Smooth muscle cell (in vitro differentiated cells): ENCODE measurements around the gene UNC45B. TPM values are rescaled to one million over a fixed set of nuclear protein-coding genes. Genes with fewer than 3 reads are reported as not detected.

Experiments used
- DNase-seq: peaks from one replicate; lab custom pipeline; 2025; ENCODE audit not compliant: unreplicated experiment; lab: John Stamatoyannopoulos, UW
- H2AFZ ChIP-seq: fragments of 200-600 bp; sonication (generic); 2 replicates; pipeline ENCODE4 v1.6.0; 2016; ENCODE audit warnings: antibody characterized with exemption, low read depth, mild to moderate bottlenecking
- H3F3A ChIP-seq: fragments of 200-600 bp; sonication (generic); 2 replicates; pipeline ENCODE4 v1.6.0; 2017; ENCODE audit warnings: antibody characterized with exemption, low read depth
- H3K27ac ChIP-seq: fragments of 200-600 bp; sonication (generic); 2 replicates; pipeline ENCODE4 v1.5.1; 2016; ENCODE audit warnings: low read depth, mild to moderate bottlenecking
- H3K27me3 ChIP-seq: fragments of 200-600 bp; sonication (generic); 2 replicates; pipeline ENCODE4 v1.6.1; 2016; ENCODE audit warnings: low read depth, mild to moderate bottlenecking
- H3K36me3 ChIP-seq: fragments of 200-600 bp; sonication (generic); 2 replicates; pipeline ENCODE4 v1.5.1; 2016; ENCODE audit warnings: low read depth
- H3K4me1 ChIP-seq: fragments of 200-600 bp; sonication (generic); 2 replicates; pipeline ENCODE4 v1.5.1; 2016; ENCODE audit warnings: low read depth
- H3K4me2 ChIP-seq: fragments of 200-600 bp; sonication (generic); 2 replicates; pipeline ENCODE4 v1.6.0; 2016; ENCODE audit warnings: mild to moderate bottlenecking
- H3K4me3 ChIP-seq: fragments of 200-600 bp; sonication (generic); 2 replicates; pipeline ENCODE4 v1.5.1; 2016; ENCODE audit warnings: mild to moderate bottlenecking
- H3K79me2 ChIP-seq: fragments of 200-600 bp; sonication (generic); 2 replicates; pipeline ENCODE4 v1.6.0; 2016; ENCODE audit warnings: low read depth, mild to moderate bottlenecking
- H3K9ac ChIP-seq: fragments of 200-600 bp; sonication (generic); 2 replicates; pipeline ENCODE4 v1.6.0; 2016; ENCODE audit warnings: low read depth
- H3K9me3 ChIP-seq: fragments of 200-600 bp; sonication (generic); replicated peaks from 2 replicates; pipeline ENCODE4 v1.5.1; 2016; ENCODE audit warnings: low read depth
- H4K20me1 ChIP-seq: fragments of 200-600 bp; sonication (generic); 2 replicates; pipeline ENCODE4 v1.6.0; 2016; ENCODE audit warnings: low read depth
- CTCF ChIP-seq: fragments of 200-600 bp; sonication (generic); IDR thresholded peaks from 2 replicates; pipeline ENCODE4 v1.5.1; 2017; ENCODE audit warnings: borderline replicate concordance, mild to moderate bottlenecking, antibody characterized with exemption; ENCODE audit not compliant: insufficient read depth, poor library complexity, severe bottlenecking
- WGBS: methylation state at CpG from one replicate; pipeline ENCODE4 v1.1.7; 2016; ENCODE audit warnings: low lambda C conversion rate; 5-methylcytosine and 5-hydroxymethylcytosine counted together
- polyA plus RNA-seq: library from polyadenylated mRNA; unstranded; fragments of >200 nt; fragmentation: Nextera tagmentation; extraction: Ambion mirVana; gene quantifications from 2 replicates; pipeline ENCODE4 v1.2.1, GENCODE V29; 2016
- total RNA-seq: library from RNA; depleted of rRNA; stranded (reverse); fragments of >200 nt; gene quantifications from 2 replicates; pipeline ENCODE4 v1.2.3, GENCODE V29; 2014

Gene UNC45B
- total and polyA plus RNA-seq, 2 experiments from 2014 or later: not detected

- TF ChIP-seq CTCF: no peak
- no peaks in the 10 kb centered on the region for H3K36me3 ChIP-seq
- no peak overlapping the region for H3K4me3 ChIP-seq
- H3K9ac ChIP-seq: no peak overlapping the region
- no peak overlapping the region for H3K4me2 ChIP-seq
- no peak overlapping the region for H3K27ac ChIP-seq
- H2AFZ ChIP-seq: no peak overlapping the region
- H3K4me1 ChIP-seq: no peaks in the 10 kb centered on the region
- no peaks in the 10 kb centered on the region for H4K20me1 ChIP-seq
- H3K27me3 ChIP-seq: peaks cover 5% of the 10 kb centered on the region
- WGBS: 93% methylated on average over 3 of the region's 3 CpGs
- no peaks in the 10 kb centered on the region for H3K79me2 ChIP-seq
- H3F3A ChIP-seq: no peaks in the 10 kb centered on the region
- no peaks in the 10 kb centered on the region for H3K9me3 ChIP-seq
- no peak for DNase-seq
Measured at GRCh38 chr17:35235289-35235688, 87.7 kb downstream of the UNC45B start.

GRCh38 chr17:35235917-35236316 lies 88.3 kb downstream of the UNC45B start:
- Histone ChIP-seq H3K36me3 (no peaks in the 10 kb centered on the region), H3K9me3 (no peaks in the 10 kb centered on the region), H3K4me3 (no peak overlapping the region), H2AFZ (no peak overlapping the region), H4K20me1 (no peaks in the 10 kb centered on the region), H3F3A (no peaks in the 10 kb centered on the region), H3K79me2 (no peaks in the 10 kb centered on the region), H3K9ac (no peak overlapping the region), H3K4me2 (no peak overlapping the region), H3K4me1 (no peaks in the 10 kb centered on the region), H3K27me3 (peaks cover 2% of the 10 kb centered on the region), H3K27ac (no peak overlapping the region)
- WGBS: 95% methylated on average over 2 of the region's 2 CpGs
- no peak for DNase-seq
- no peak for TF ChIP-seq CTCF

- Histone ChIP-seq H3K4me3 (no peak overlapping the region), H3K27me3 (no peaks in the 10 kb centered on the region), H4K20me1 (no peaks in the 10 kb centered on the region), H3K27ac (no peak overlapping the region), H3K9ac (no peak overlapping the region), H3K36me3 (no peaks in the 10 kb centered on the region), H3K9me3 (no peaks in the 10 kb centered on the region), H3K79me2 (no peaks in the 10 kb centered on the region), H3F3A (no peaks in the 10 kb centered on the region), H2AFZ (no peak overlapping the region), H3K4me1 (no peaks in the 10 kb centered on the region), H3K4me2 (no peak overlapping the region)
- TF ChIP-seq CTCF: no peak
- WGBS: 86% methylated on average over 5 of the region's 5 CpGs
- DNase-seq: no peak
Measured at GRCh38 chr17:35236821-35237220, 89.2 kb downstream of the UNC45B start.

- Histone ChIP-seq H3K27me3 (no peaks in the 10 kb centered on the region), H3K27ac (peak overlapping the region; percentile 41), H3K9ac (no peak overlapping the region), H3K4me1 (peaks cover 3% of the 10 kb centered on the region), H3F3A (no peaks in the 10 kb centered on the region), H3K36me3 (no peaks in the 10 kb centered on the region), H2AFZ (no peak overlapping the region), H3K4me2 (peak overlapping the region; percentile 14), H3K4me3 (no peak overlapping the region), H4K20me1 (no peaks in the 10 kb centered on the region), H3K79me2 (no peaks in the 10 kb centered on the region), H3K9me3 (no peaks in the 10 kb centered on the region)
- no peak for DNase-seq
- no peak for TF ChIP-seq CTCF
- 30% methylated on average over 2 of the region's 2 CpGs for WGBS
Measured at GRCh38 chr17:35238821-35239220, 91.2 kb downstream of the UNC45B start.

Other genes starting within 250 kb of the UNC45B start
- gene CCT6B, start 186.4 kb upstream of the UNC45B start, total RNA-seq: 1.5 and 1.9 TPM in 2 replicates
- gene CCT6B, start 186.4 kb upstream of the UNC45B start, polyA plus RNA-seq: 1.6 and 1.8 TPM in 2 replicates
- 10.2 and 12.1 TPM in 2 replicates for gene ZNF830, start 186.3 kb upstream of the UNC45B start, total RNA-seq
- gene ZNF830, start 186.3 kb upstream of the UNC45B start, polyA plus RNA-seq: 8.9 and 10.4 TPM in 2 replicates
- gene LIG3, start 167.3 kb upstream of the UNC45B start, total RNA-seq: 31.2 and 34.6 TPM in 2 replicates
- 18.1 and 19.4 TPM in 2 replicates for gene LIG3, start 167.3 kb upstream of the UNC45B start, polyA plus RNA-seq
- 7.1 and 20.0 TPM in 2 replicates for gene RFFL, start 84.1 kb upstream of the UNC45B start, total RNA-seq
- gene RFFL, start 84.1 kb upstream of the UNC45B start, polyA plus RNA-seq: 5.3 and 7.0 TPM in 2 replicates
- gene RAD51D, start 28.0 kb upstream of the UNC45B start, total RNA-seq: 1.4 and 1.7 TPM in 2 replicates
- 2.0 and 5.5 TPM in 2 replicates for gene RAD51D, start 28.0 kb upstream of the UNC45B start, polyA plus RNA-seq
- gene FNDC8, start 26.2 kb upstream of the UNC45B start, total RNA-seq: not detected in 2 replicates
- gene FNDC8, start 26.2 kb upstream of the UNC45B start, polyA plus RNA-seq: not detected in 2 replicates
- 4.6 and 10.3 TPM in 2 replicates for gene NLE1, start 5.5 kb upstream of the UNC45B start, total RNA-seq
- 4.9 and 5.6 TPM in 2 replicates for gene NLE1, start 5.5 kb upstream of the UNC45B start, polyA plus RNA-seq
- not detected in 2 replicates for gene SLC35G3, start 46.6 kb downstream of the UNC45B start, total RNA-seq
- gene SLC35G3, start 46.6 kb downstream of the UNC45B start, polyA plus RNA-seq: not detected in 2 replicates
- gene SLFN5, start 95.3 kb downstream of the UNC45B start, total RNA-seq: 16.0 and 26.8 TPM in 2 replicates
- gene SLFN5, start 95.3 kb downstream of the UNC45B start, polyA plus RNA-seq: 8.8 and 9.1 TPM in 2 replicates
- gene SLFN11, start 225.8 kb downstream of the UNC45B start, total RNA-seq: 4.3 and 4.4 TPM in 2 replicates
- gene SLFN11, start 225.8 kb downstream of the UNC45B start, polyA plus RNA-seq: 1.4 and 1.8 TPM in 2 replicates